ENCODE measurements around the gene ZNRF4.

The ZNRF4 gene

DNA sequence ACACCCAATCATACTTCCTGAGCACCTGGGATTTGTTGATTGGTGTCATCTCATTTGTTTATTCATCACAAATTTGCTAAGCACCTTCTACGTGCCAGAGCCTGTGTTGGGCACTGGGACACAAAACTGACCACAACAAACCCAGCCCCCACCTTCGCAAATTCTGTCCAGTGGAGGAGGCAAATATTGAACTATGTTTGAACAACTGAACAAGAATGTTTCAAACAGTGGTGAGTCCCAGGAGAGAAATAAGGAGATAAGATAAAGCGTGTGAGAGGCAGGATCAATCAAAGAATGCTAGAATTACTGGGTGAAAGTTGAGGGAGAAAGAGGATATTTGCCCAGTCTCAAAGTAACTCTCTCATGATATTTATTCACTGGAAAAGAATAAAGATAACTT, 8.7 kb downstream of the ZNRF4 start:
- no peaks in the 10 kb centered on the region for H4K20me1 ChIP-seq
- no peak for TF ChIP-seq Cebpa-rat (IDR thresholded peaks at IDR 0.05)
- no peaks in the 10 kb centered on the region for H3K36me3 ChIP-seq

GRCh38 chr19:5466072-5466471, 10.9 kb downstream of the ZNRF4 start:
- H3K4me3 ChIP-seq: no peak overlapping the region
- H3K9ac ChIP-seq: no peak overlapping the region
- H3K4me1 ChIP-seq: peaks cover 9 to 21% (median 18%) of the 10 kb centered on the region in 10 experiments; a peak in 19 of 20 replicates
- H3K27ac ChIP-seq: no peak overlapping the region
- H3K36me3 ChIP-seq: no peaks in the 10 kb centered on the region
- no peak for TF ChIP-seq Cebpa-rat (IDR thresholded peaks at IDR 0.05)
- H3K27me3 ChIP-seq: no peaks in the 10 kb centered on the region
- H3K4me2 ChIP-seq: peak overlapping the region in 5 of 11 experiments; percentile 56 to 96 (median 90); a peak in 6 of 22 replicates
- no peaks in the 10 kb centered on the region for H4K20me1 ChIP-seq
- peaks cover under 1 to 26% (median 12%) of the 10 kb centered on the region in 11 experiments; a peak in 15 of 22 replicates for H3K9me3 ChIP-seq (replicated peaks in 1 of 11)

More for the DNA sequence above, 8.7 kb downstream of the ZNRF4 start:
- Histone ChIP-seq H3K27ac (no peak overlapping the region), H3K4me3 (no peak overlapping the region), H3K4me2 (no peak overlapping the region), H3K4me1 (peaks cover 9 to 21% (median 18%) of the 10 kb centered on the region in 10 experiments; a peak in 19 of 20 replicates), H3K9ac (no peak overlapping the region), H3K27me3 (no peaks in the 10 kb centered on the region), H3K9me3 (replicated peaks in 1 of 11) (peaks cover 7 to 36% (median 19%) of the 10 kb centered on the region in 11 experiments; a peak in 15 of 22 replicates)

DNA sequence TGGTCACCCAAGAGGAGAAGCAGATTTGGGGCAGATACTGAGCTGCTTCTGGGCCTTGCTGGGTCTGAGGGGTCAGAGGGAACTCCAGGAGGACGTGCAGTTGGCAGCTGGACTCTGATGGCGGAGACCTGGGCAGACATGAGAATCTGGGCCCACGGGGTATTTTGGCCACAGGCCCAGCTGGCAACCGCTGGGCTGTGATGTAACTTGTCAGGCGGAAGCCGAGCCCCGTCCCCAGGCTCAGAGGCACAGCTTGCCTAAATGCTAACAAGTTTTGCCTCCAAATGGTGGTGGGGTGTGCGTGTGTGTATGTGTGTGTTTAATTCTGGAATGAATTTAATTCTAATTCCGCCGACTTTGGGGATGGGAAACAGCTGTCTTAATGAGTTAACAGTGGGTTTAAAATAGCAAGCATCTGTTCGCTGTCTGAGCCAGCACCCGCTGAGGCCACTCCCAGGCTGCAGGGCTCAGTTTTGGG, 11.6 kb downstream of the ZNRF4 start:
- Histone ChIP-seq H3K27me3 (no peaks in the 10 kb centered on the region), H3K4me3 (no peak overlapping the region), H3K4me1 (peaks cover 9 to 21% (median 18%) of the 10 kb centered on the region in 10 experiments; a peak in 19 of 20 replicates), H4K20me1 (no peaks in the 10 kb centered on the region), H3K27ac (peak overlapping the region in 3 of 11 experiments; percentile 53 to 58 (median 53); a peak in 5 of 22 replicates), H3K4me2 (peak overlapping the region; percentile 29 to 96 (median 77)), H3K9me3 (replicated peaks in 1 of 11) (peaks cover 0 to 18% (median 7%) of the 10 kb centered on the region in 11 experiments; a peak in 13 of 22 replicates), H3K36me3 (no peaks in the 10 kb centered on the region), H3K9ac (peak overlapping the region in 6 of 11 experiments; percentile 1 to 64 (median 50); a peak in 9 of 22 replicates)
- no peak for TF ChIP-seq Cebpa-rat (IDR thresholded peaks at IDR 0.05)

GRCh38 chr19:5470264-5470671, 15.1 kb downstream of the ZNRF4 start:
- no peaks in the 10 kb centered on the region for H4K20me1 ChIP-seq
- no peak for TF ChIP-seq Cebpa-rat (IDR thresholded peaks at IDR 0.05)
- no peaks in the 10 kb centered on the region for H3K27me3 ChIP-seq
- no peak overlapping the region for H3K4me2 ChIP-seq
- no peaks in the 10 kb centered on the region for H3K9me3 ChIP-seq (replicated peaks in 1 of 11)
- no peak overlapping the region for H3K9ac ChIP-seq
- no peak overlapping the region for H3K4me3 ChIP-seq
- no peaks in the 10 kb centered on the region for H3K36me3 ChIP-seq
- peaks cover 9 to 21% (median 18%) of the 10 kb centered on the region in 10 experiments; a peak in 19 of 20 replicates for H3K4me1 ChIP-seq
- no peak overlapping the region for H3K27ac ChIP-seq

DNA sequence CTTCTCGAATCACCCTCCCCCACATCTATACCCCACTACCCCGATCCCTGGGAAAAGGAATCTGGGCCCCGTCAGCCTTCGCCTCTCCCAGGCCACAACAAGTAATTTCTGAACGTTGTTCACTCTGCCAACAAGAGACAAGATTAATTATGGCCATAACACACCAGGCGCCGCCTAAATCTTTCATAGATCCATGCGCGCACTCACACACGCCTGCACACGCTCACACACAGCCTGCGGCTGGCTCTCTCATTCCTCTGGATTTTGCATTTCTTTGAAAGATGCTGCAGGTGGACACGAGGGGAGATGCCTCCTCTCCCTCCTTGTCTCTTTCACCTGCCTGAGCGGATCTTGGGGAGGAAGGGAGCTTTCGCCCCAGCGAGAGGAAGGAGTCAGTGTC, 17.1 kb downstream of the ZNRF4 start:
- Histone ChIP-seq H3K36me3 (no peaks in the 10 kb centered on the region), H3K9ac (no peak overlapping the region), H4K20me1 (no peaks in the 10 kb centered on the region), H3K4me1 (peaks cover 3 to 8% (median 6%) of the 10 kb centered on the region in 10 experiments; a peak in 19 of 20 replicates), H3K9me3 (replicated peaks in 1 of 11) (no peaks in the 10 kb centered on the region), H3K27me3 (no peaks in the 10 kb centered on the region), H3K27ac (no peak overlapping the region), H3K4me2 (no peak overlapping the region), H3K4me3 (no peak overlapping the region)
- TF ChIP-seq Cebpa-rat (IDR thresholded peaks at IDR 0.05): no peak

DNA sequence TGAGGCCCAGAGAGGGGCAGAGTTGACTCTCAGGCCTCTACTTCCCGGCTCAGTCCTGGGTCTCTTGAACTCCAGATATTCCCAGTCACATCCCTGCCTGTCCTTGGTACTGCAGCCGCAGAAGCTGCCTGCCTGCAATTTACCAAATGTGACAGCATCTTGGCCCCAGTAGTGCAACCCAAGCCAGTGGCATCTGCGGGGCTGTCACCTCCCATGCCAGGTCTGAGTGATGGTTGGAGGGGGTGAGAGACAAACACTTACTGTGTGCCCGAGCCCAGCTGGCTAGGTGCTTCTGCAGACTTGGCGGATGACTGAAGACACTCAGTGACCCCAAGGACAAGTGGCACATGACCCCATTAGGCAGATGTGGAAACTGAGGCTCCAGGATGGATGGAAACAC, 18.4 kb downstream of the ZNRF4 start:
- TF ChIP-seq Cebpa-rat (IDR thresholded peaks at IDR 0.05): no peak
- Histone ChIP-seq H3K27me3 (peaks cover 0 to 5% (median 0%) of the 10 kb centered on the region in 11 experiments; a peak in 4 of 22 replicates), H3K9ac (no peak overlapping the region)

GRCh38 chr19:5477451-5478215, 22.4 kb downstream of the ZNRF4 start:
- no peak overlapping the region for H3K4me2 ChIP-seq
- H3K4me1 ChIP-seq: no peaks in the 10 kb centered on the region
- no peak for TF ChIP-seq Cebpa-rat (IDR thresholded peaks at IDR 0.05)
- H3K9me3 ChIP-seq (replicated peaks in 1 of 11): peaks cover 10 to 16% (median 13%) of the 10 kb centered on the region in 11 experiments
- H3K9ac ChIP-seq: no peak overlapping the region
- H3K36me3 ChIP-seq: no peaks in the 10 kb centered on the region
- no peak overlapping the region for H3K27ac ChIP-seq
- H4K20me1 ChIP-seq: no peaks in the 10 kb centered on the region; a peak in 1 of 22 replicates
- H3K4me3 ChIP-seq: no peak overlapping the region
- peaks cover 0 to 10% (median 0%) of the 10 kb centered on the region in 11 experiments; a peak in 4 of 22 replicates for H3K27me3 ChIP-seq

More for the DNA sequence above, 18.4 kb downstream of the ZNRF4 start:
- H4K20me1 ChIP-seq: no peaks in the 10 kb centered on the region
- no peak overlapping the region for H3K4me2 ChIP-seq
- no peak overlapping the region for H3K27ac ChIP-seq
- no peaks in the 10 kb centered on the region for H3K36me3 ChIP-seq
- H3K4me3 ChIP-seq: no peak overlapping the region
- H3K9me3 ChIP-seq (replicated peaks in 1 of 11): no peaks in the 10 kb centered on the region
- no peaks in the 10 kb centered on the region for H3K4me1 ChIP-seq

GRCh38 chr19:5478241-5478924, 23.2 kb downstream of the ZNRF4 start:
- no peak overlapping the region for H3K9ac ChIP-seq
- no peak overlapping the region for H3K4me3 ChIP-seq
- H3K4me2 ChIP-seq: no peak overlapping the region
- H3K27ac ChIP-seq: no peak overlapping the region
- no peaks in the 10 kb centered on the region for H3K36me3 ChIP-seq
- no peak for TF ChIP-seq Cebpa-rat (IDR thresholded peaks at IDR 0.05)
- H3K27me3 ChIP-seq: peaks cover 0 to 10% (median 0%) of the 10 kb centered on the region in 11 experiments; a peak in 4 of 22 replicates
- H3K9me3 ChIP-seq (replicated peaks in 1 of 11): peaks cover 10 to 18% (median 13%) of the 10 kb centered on the region in 11 experiments
- no peaks in the 10 kb centered on the region; a peak in 1 of 22 replicates for H4K20me1 ChIP-seq
- H3K4me1 ChIP-seq: no peaks in the 10 kb centered on the region

Measured in BLaER1 treated with 17β-estradiol and CSF1 and Interleukin-3, amounts not matched to agents 10 nM and 100 nM (cell line).